A549 (cell line): ENCODE results near the gene PIP5K1A. TPM values are rescaled to one million over a fixed set of nuclear protein-coding genes. Genes with fewer than 3 reads are reported as not detected.

Experiments
- ATAC-seq, 2 experiments: fragments of 200-7000 bp in 1 of 2; fragments of >200 bp in 1 of 2; cut with Nextera tagmentation in 1 of 2; cut with Tn5 transposase in 1 of 2; 3 replicates each; pipeline versions ENCODE4 v1.8.0 to v1.9.1; 2018 to 2020; ENCODE audit warnings: mild to moderate bottlenecking in 1 of 2, moderate library complexity in 1 of 2
- CTCF ChIA-PET: fragments of 300-600 bp; sonication (Branson Sonifier 250); formaldehyde crosslinking; extraction: SDS; loops from one replicate; lab custom pipeline; 2021; ENCODE audit warnings: antibody characterized with exemption, inconsistent platforms; lab: Yijun Ruan, JAX
- POLR2A ChIA-PET: fragments of 350-600 bp; formaldehyde crosslinking; extraction: SDS; loops from one replicate; lab custom pipeline; 2021; ENCODE audit warnings: antibody characterized with exemption, inconsistent platforms; lab: Yijun Ruan, JAX
- DNase-seq, 2 experiments: peaks; one replicate each; pipeline versions ENCODE4 v3.0.0 to v3.0.0-alpha.2; 2011 to 2016; ENCODE audit warnings: low read depth in 1 of 2, low spot score in 1 of 2
- FAIRE-seq: peaks from 2 replicates; lab custom pipeline; 2011; peaks lifted over from hg19 to GRCh38; lab: Jason Lieb, UNC
- H3K27ac ChIP-seq, 2 experiments: fragments of >200 bp; sonication (Bioruptor Twin); formaldehyde crosslinking; 3 replicates each; pipeline ENCODE4 v1.5.1; 2016 to 2017
- H3K4me1 ChIP-seq: fragments of >200 bp; sonication (Bioruptor Twin); formaldehyde crosslinking; 3 replicates; pipeline ENCODE4 v1.6.1; 2016
- H3K4me2 ChIP-seq: fragments of >200 bp; sonication (Bioruptor Twin); formaldehyde crosslinking; 3 replicates; pipeline ENCODE4 v1.6.1; 2016
- H3K4me3 ChIP-seq: fragments of >200 bp; sonication (Bioruptor Twin); formaldehyde crosslinking; 3 replicates; pipeline ENCODE4 v1.5.1; 2016
- H3K9me3 ChIP-seq: fragments of >200 bp; sonication (Bioruptor Twin); formaldehyde crosslinking; 3 replicates; pipeline ENCODE4 v1.6.1; 2016
- BHLHE40 ChIP-seq: IDR thresholded peaks from 2 replicates; pipeline ENCODE4 v1.6.1; 2012; ENCODE audit warnings: low read depth, low read length, inconsistent platforms
- CBX8 ChIP-seq: fragments of 200-600 bp; sonication (generic); IDR thresholded peaks from 2 replicates; pipeline ENCODE4 v1.6.1; 2016
- CHD2 ChIP-seq: fragments of 150-350 bp; IDR thresholded peaks from 2 replicates; pipeline ENCODE4 v1.6.1; 2014; ENCODE audit warnings: low read length; ENCODE audit not compliant: partially characterized antibody
- EHMT2 ChIP-seq: fragments of 200-600 bp; sonication (generic); IDR thresholded peaks from 2 replicates; pipeline ENCODE4 v1.6.1; 2016; ENCODE audit warnings: antibody characterized with exemption, low read depth, mild to moderate bottlenecking, moderate library complexity
- HOXB13 ChIP-seq: fragments of 250-450 bp; sonication (Bioruptor Pico); IDR thresholded peaks from 2 replicates; pipeline ENCODE4 v1.5.0; 2020; ENCODE audit warnings: low read depth, mild to moderate bottlenecking, moderate library complexity
- PBX3 ChIP-seq: IDR thresholded peaks from 2 replicates; pipeline ENCODE4 v1.6.1; 2012
- POLR2AphosphoS2 ChIP-seq: conservative IDR thresholded peaks from 2 replicates; pipeline ENCODE4 v1.6.1; 2012; ENCODE audit warnings: low read length, improper control_type of control experiment, inconsistent platforms
- REST ChIP-seq: fragments of 200-600 bp; sonication (generic); IDR thresholded peaks from 2 replicates; pipeline ENCODE4 v1.6.1; 2016; ENCODE audit warnings: antibody characterized with exemption, mild to moderate bottlenecking, moderate library complexity
- TP53 ChIP-seq: fragments of 250-450 bp; sonication (Bioruptor Pico); IDR thresholded peaks from 2 replicates; pipeline ENCODE4 v1.5.0; 2021; ENCODE audit warnings: mild to moderate bottlenecking, moderate library complexity
- ZSCAN20 ChIP-seq: fragments of 250-450 bp; sonication (Bioruptor Pico); IDR thresholded peaks from 2 replicates; pipeline ENCODE4 v1.8.0; 2022; ENCODE audit warnings: mild to moderate bottlenecking, moderate library complexity
- WGBS: methylation state at CpG from one replicate; pipeline ENCODE4 v1.1.6; 2017; ENCODE audit errors: missing lambda C conversion rate; 5-methylcytosine and 5-hydroxymethylcytosine counted together
- polyA plus RNA-seq, 4 experiments: library from polyadenylated mRNA; depleted of rRNA in 3 of 4; stranded (reverse); fragments of >200 nt; fragmentation: RNase III in 1 of 4; extraction: RNeasy Plus Mini Kit Qiagen cat#74134 plus additional on column Dnase treatment in 1 of 4; gene quantifications; 2 replicates in 3 of 4; 3 replicates in 1 of 4; pipeline ENCODE4 v1.2.3, GENCODE V29; 2011 to 2017

PIP5K1A gene
- polyA plus RNA-seq, 2 of the 4 experiments (the other 2 are of a cell fraction) = 50.0 to 129 TPM

- TF ChIP-seq HOXB13 (CRISPR knock-in tag) (no peak), ZSCAN20 (CRISPR knock-in tag) (no peak), REST (no peak), EHMT2 (no peak)
- TF ChIP-seq, all 56 proteins: peak for 0
- DNase-seq (no peak), ATAC-seq (no peak), FAIRE-seq (no peak)
- WGBS = 94% methylated on average over 18 of the region's 21 CpGs
- ChIA-PET CTCF (interaction anchor here (0.7 to 2.4 kb wide), 2 partner anchors 11 to 50 kb away, joined by 3 to 9 read pairs; no protein-coding TSS in a partner anchor), POLR2A (no interaction called here)
- Histone ChIP-seq H3K27ac (no peak overlapping the region), H3K4me2 (no peak overlapping the region), H3K4me3 (no peak overlapping the region), H3K9me3 (no peaks in the 10 kb centered on the region), H3K4me1 (no peaks in the 10 kb centered on the region)
Measured at GRCh38 chr1:151289991-151290708, 91.8 kb downstream of the PIP5K1A start.

- H3K9me3 ChIP-seq = no peaks in the 10 kb centered on the region
- CTCF ChIA-PET = interaction anchor here (0.7 to 2.4 kb wide), 2 partner anchors 10 to 50 kb away, joined by 3 to 9 read pairs; no protein-coding TSS in a partner anchor
- TF ChIP-seq CHD2 (no peak), POLR2AphosphoS2 (peak; percentile 80; the same call in 1 of the 2 replicates), CBX8 (no peak)
- H3K4me1 ChIP-seq = no peaks in the 10 kb centered on the region
- no peak for ATAC-seq
- no peak overlapping the region for H3K4me3 ChIP-seq
- 90% methylated on average over 14 of the region's 19 CpGs for WGBS
- POLR2A ChIA-PET = no interaction called here
- FAIRE-seq = no peak
- H3K27ac ChIP-seq = no peak overlapping the region
- no peak overlapping the region for H3K4me2 ChIP-seq
- DNase-seq = no peak
Measured at GRCh38 chr1:151290709-151291303, 92.5 kb downstream of the PIP5K1A start.

- CTCF ChIA-PET = interaction anchor here (0.5 to 42.1 kb wide), 6 partner anchors 9 to 143 kb away, joined by 4 to 831 read pairs (median 8); partner anchors contain the start of gene ZNF687
- no peaks in the 10 kb centered on the region for H3K9me3 ChIP-seq
- POLR2A ChIA-PET = interaction anchor here (0.5 to 2.3 kb wide), 2 partner anchors 11 to 28 kb away, joined by 3 to 7 read pairs; partner anchors contain the start of gene ZNF687
- FAIRE-seq = no peak
- TF ChIP-seq PBX3 = peak; percentile 39; the same call in 1 of the 2 replicates
- no peak for TF ChIP-seq BHLHE40
- TF ChIP-seq POLR2AphosphoS2 = peak; percentile 7; the same call in 1 of the 2 replicates
- 0 out of 2 replicates have a peak, but pooled peaks have one; percentile 40 for TF ChIP-seq TP53 (CRISPR knock-in tag)
- WGBS = 92% methylated on average over 13 of the region's 13 CpGs
- no peak overlapping the region for H3K4me3 ChIP-seq
- no peaks in the 10 kb centered on the region for H3K4me1 ChIP-seq
- H3K4me2 ChIP-seq = no peak overlapping the region
- no peak overlapping the region for H3K27ac ChIP-seq
- ATAC-seq = peak in 1 of 2 experiments; percentile 29; a peak in 3 of 6 replicates
- DNase-seq = no peak
Measured at GRCh38 chr1:151292207-151293030, 94.1 kb downstream of the PIP5K1A start.
